H9 (cell line): Measurements from ENCODE around the gene PRRX1. TPM values are rescaled to one million over a fixed set of nuclear protein-coding genes. Genes with fewer than 3 reads are reported as not detected.

Experiments used
- DNase-seq: peaks from one replicate; pipeline ENCODE4 v3.0.0-alpha.2; 2017
- H2AFZ ChIP-seq: one replicate; pipeline ENCODE4 v1.6.1; 2013; ENCODE audit warnings: mild to moderate bottlenecking, low read length, control low read depth, moderate library complexity
- H2AK5ac ChIP-seq: 2 replicates; pipeline ENCODE4 v1.6.1; 2013; ENCODE audit warnings: low read length, control low read depth, mixed read lengths; ENCODE audit not compliant: insufficient read length
- H2BK120ac ChIP-seq: one replicate; pipeline ENCODE4 v1.6.1; 2013; ENCODE audit warnings: low read depth, mild to moderate bottlenecking, low read length, control low read depth, inconsistent platforms; ENCODE audit not compliant: poor library complexity, severe bottlenecking
- H2BK12ac ChIP-seq: 2 replicates; pipeline ENCODE4 v1.6.1; 2013; ENCODE audit warnings: low read length, control low read depth, mixed read lengths, low read depth; ENCODE audit not compliant: insufficient read length
- H2BK15ac ChIP-seq: 2 replicates; pipeline ENCODE4 v1.6.1; 2013; ENCODE audit warnings: low read depth, low read length, control low read depth
- H2BK20ac ChIP-seq: one replicate; pipeline ENCODE4 v1.6.1; 2013; ENCODE audit warnings: low read depth, mild to moderate bottlenecking, low read length, control low read depth, inconsistent platforms; ENCODE audit not compliant: poor library complexity, severe bottlenecking
- H2BK5ac ChIP-seq: 2 replicates; pipeline ENCODE4 v1.6.1; 2013; ENCODE audit warnings: low read length, control low read depth, mixed read lengths; ENCODE audit not compliant: insufficient read length
- H3K14ac ChIP-seq: 2 replicates; pipeline ENCODE4 v1.6.1; 2013; ENCODE audit warnings: low read length, control low read depth; ENCODE audit not compliant: insufficient read depth
- H3K18ac ChIP-seq: 2 replicates; pipeline ENCODE4 v1.6.1; 2013; ENCODE audit warnings: low read depth, mild to moderate bottlenecking, mixed read lengths, low read length, control low read depth; ENCODE audit not compliant: insufficient read length
- H3K23ac ChIP-seq: 2 replicates; pipeline ENCODE4 v1.6.1; 2013; ENCODE audit warnings: low read length, control low read depth, mixed read lengths, low read depth; ENCODE audit not compliant: insufficient read length
- H3K23me2 ChIP-seq: 2 replicates; pipeline ENCODE4 v1.6.1; 2013; ENCODE audit warnings: low read depth, mild to moderate bottlenecking, mixed read lengths, low read length, control low read depth; ENCODE audit not compliant: insufficient read length, poor library complexity, severe bottlenecking
- H3K27ac ChIP-seq: 2 replicates; pipeline ENCODE4 v1.5.1; 2013; ENCODE audit warnings: low read length, control low read depth, mixed read lengths, low read depth; ENCODE audit not compliant: insufficient read length
- H3K27me3 ChIP-seq: 2 replicates; pipeline ENCODE4 v1.6.1; 2013; ENCODE audit warnings: low read length, control low read depth, inconsistent platforms; ENCODE audit not compliant: insufficient read depth
- H3K4ac ChIP-seq: 2 replicates; pipeline ENCODE4 v1.6.1; 2013; ENCODE audit warnings: low read depth, mild to moderate bottlenecking, control low read depth, inconsistent platforms, low read length, moderate library complexity
- H3K4me1 ChIP-seq: 2 replicates; pipeline ENCODE4 v1.6.1; 2013; ENCODE audit warnings: low read length, control low read depth, inconsistent platforms; ENCODE audit not compliant: insufficient read depth
- H3K4me2 ChIP-seq: 2 replicates; pipeline ENCODE4 v1.6.1; 2013; ENCODE audit warnings: low read length, control low read depth, mixed read lengths; ENCODE audit not compliant: insufficient read length, insufficient read depth
- H3K56ac ChIP-seq: 2 replicates; pipeline ENCODE4 v1.6.1; 2013; ENCODE audit warnings: low read depth, mild to moderate bottlenecking, mixed read lengths, low read length, control low read depth; ENCODE audit not compliant: insufficient read length
- H3K79me1 ChIP-seq: 2 replicates; pipeline ENCODE4 v1.6.1; 2013; ENCODE audit warnings: low read depth, mild to moderate bottlenecking, moderate library complexity, low read length, control low read depth, inconsistent platforms; ENCODE audit not compliant: insufficient read depth, poor library complexity, severe bottlenecking
- H3K79me2 ChIP-seq: 2 replicates; pipeline ENCODE4 v1.6.1; 2013; ENCODE audit warnings: low read length, control low read depth, inconsistent platforms; ENCODE audit not compliant: insufficient read depth
- H3K9ac ChIP-seq: 2 replicates; pipeline ENCODE4 v1.6.1; 2013; ENCODE audit warnings: low read length, control low read depth, mixed read lengths; ENCODE audit not compliant: insufficient read length; ENCODE audit errors: extremely low read depth
- H3K9me3 ChIP-seq: one replicate; pipeline ENCODE4 v1.6.1; 2013; ENCODE audit warnings: low read depth, low read length, inconsistent platforms; ENCODE audit not compliant: control insufficient read depth
- H3T11ph ChIP-seq: one replicate; pipeline ENCODE4 v1.6.1; 2013; ENCODE audit warnings: mild to moderate bottlenecking, low read length, control low read depth, inconsistent platforms
- H4K20me1 ChIP-seq: one replicate; pipeline ENCODE4 v1.6.1; 2013; ENCODE audit not compliant: control insufficient read depth, insufficient read length, insufficient read depth
- H4K5ac ChIP-seq: 2 replicates; pipeline ENCODE4 v1.6.1; 2013; ENCODE audit warnings: low read depth, mild to moderate bottlenecking, mixed read lengths, low read length, control low read depth; ENCODE audit not compliant: insufficient read length
- H4K8ac ChIP-seq: replicated peaks from 2 replicates; pipeline ENCODE4 v1.6.1; 2013; ENCODE audit warnings: low read length, control low read depth, mixed read lengths, low read depth; ENCODE audit not compliant: insufficient read length
- H4K91ac ChIP-seq: 2 replicates; pipeline ENCODE4 v1.6.1; 2013; ENCODE audit warnings: low read depth, mild to moderate bottlenecking, moderate library complexity, mixed read lengths, low read length, control low read depth; ENCODE audit not compliant: insufficient read length
- H3K27ac Mint-ChIP-seq, 3 experiments: 2 replicates in 2 of 3; 3 replicates in 1 of 3; pipeline ENCODE4 v1.8.0; 2020 to 2021; ENCODE audit warnings: mixed read lengths in 3 of 3, mild to moderate bottlenecking in 1 of 3, moderate library complexity in 1 of 3
- H3K27me3 Mint-ChIP-seq: 2 replicates; pipeline ENCODE4 v1.8.0; 2021; ENCODE audit warnings: low read depth, mild to moderate bottlenecking, moderate library complexity, mixed read lengths
- H3K36me3 Mint-ChIP-seq, 3 experiments: 2 replicates in 2 of 3; 3 replicates in 1 of 3; pipeline ENCODE4 v1.8.0; 2020 to 2021; ENCODE audit warnings: low read depth in 3 of 3, mixed read lengths in 3 of 3; ENCODE audit not compliant: insufficient read depth in 1 of 3
- H3K4me1 Mint-ChIP-seq, 2 experiments: 2 replicates each; pipeline ENCODE4 v1.8.0; 2020; ENCODE audit warnings: mixed read lengths in 2 of 2
- H3K4me3 Mint-ChIP-seq, 2 experiments: 2 replicates in 1 of 2; 3 replicates in 1 of 2; pipeline ENCODE4 v1.8.0; 2020 to 2021; ENCODE audit warnings: mild to moderate bottlenecking in 2 of 2, mixed read lengths in 2 of 2, moderate library complexity in 1 of 2
- H3K9me3 Mint-ChIP-seq, 2 experiments: 2 replicates in 1 of 2; 3 replicates in 1 of 2; pipeline ENCODE4 v1.8.0; 2020; ENCODE audit warnings: mild to moderate bottlenecking in 2 of 2, mixed read lengths in 2 of 2, moderate library complexity in 1 of 2
- CTCF ChIP-seq: fragments of 200-600 bp; sonication (generic); conservative IDR thresholded peaks from 3 replicates; pipeline ENCODE4 v1.8.0; 2021; ENCODE audit warnings: antibody characterized with exemption, mild to moderate bottlenecking
- WGBS: extraction: QIAGEN DNeasy Blood & Tissue Kit; methylation state at CpG from one replicate; pipeline ENCODE4 v1.1.7; 2013; ENCODE audit warnings: missing lambda C conversion rate, low lambda C conversion rate, mixed read lengths; ENCODE audit not compliant: insufficient read length; ENCODE audit errors: extremely low coverage; 5-methylcytosine and 5-hydroxymethylcytosine counted together
- total RNA-seq: library from RNA; stranded (reverse); gene quantifications from 2 replicates; pipeline ENCODE4 v1.2.1, GENCODE V29; 2021

Gene PRRX1
- total RNA-seq, 1 experiment from 2014 or later = not detected

- H3K23ac ChIP-seq = no peak overlapping the region
- no peaks in the 10 kb centered on the region for H3K4me1 ChIP-seq
- H2AFZ ChIP-seq = no peak overlapping the region
- H3K36me3 Mint-ChIP-seq = peaks cover 0 to 2% (median 0%) of the 10 kb centered on the region in 3 experiments; a peak in 1 of 7 replicates
- no peak overlapping the region for H3K14ac ChIP-seq
- H3K27me3 ChIP-seq = peaks cover 52% of the 10 kb centered on the region
- H3K4me3 Mint-ChIP-seq = peak overlapping the region in 1 of 2 experiments; percentile 61; a peak in 3 of 5 replicates
- no peak overlapping the region for H2AK5ac ChIP-seq
- no peaks in the 10 kb centered on the region for H3K79me2 ChIP-seq
- H3K4me1 Mint-ChIP-seq = peaks cover 36 to 43% of the 10 kb centered on the region in 2 experiments
- no peak overlapping the region for H2BK20ac ChIP-seq
- H4K5ac ChIP-seq = no peak overlapping the region
- peaks cover 93% of the 10 kb centered on the region for H3K27me3 Mint-ChIP-seq
- no peak overlapping the region for H2BK5ac ChIP-seq
- peak overlapping the region; percentile 43 for H3K4me2 ChIP-seq
- H3K4ac ChIP-seq = no peak overlapping the region
- no peak overlapping the region for H2BK120ac ChIP-seq
- H4K91ac ChIP-seq = no peak overlapping the region
- H2BK15ac ChIP-seq = no peak overlapping the region
- peak; percentile 95 for TF ChIP-seq CTCF
- H3T11ph ChIP-seq = no peak overlapping the region
- no peak overlapping the region for H3K56ac ChIP-seq
- no peak overlapping the region for H3K9ac ChIP-seq
- peaks cover 4 to 7% of the 10 kb centered on the region in 2 experiments; a peak in 4 of 5 replicates for H3K9me3 Mint-ChIP-seq
- no peak overlapping the region for H2BK12ac ChIP-seq
- no peaks in the 10 kb centered on the region for H4K20me1 ChIP-seq
- peaks cover 2% of the 10 kb centered on the region for H3K23me2 ChIP-seq
- no peak overlapping the region for H4K8ac ChIP-seq
- no peak overlapping the region for H3K27ac ChIP-seq
- DNase-seq = peak; percentile 77
- no peaks in the 10 kb centered on the region for H3K9me3 ChIP-seq
- no peak overlapping the region for H3K18ac ChIP-seq
- H3K27ac Mint-ChIP-seq = no peak overlapping the region
- no peaks in the 10 kb centered on the region for H3K79me1 ChIP-seq
- WGBS = no CpG with 5 or more reads among the region's 29 CpGs
These were observed 7.1 kb downstream of the PRRX1 start for GRCh38 chr1:170670802-170671628.
